Measurements from ENCODE around the gene LAMC1.

LAMC1 gene

GRCh38 chr1:183023146-183023600 is at the start of gene LAMC1:
LAMC1 (plus strand) TSS chr1:183023420; CDS start chr1:183023717, 297 bp downstream.
- peak; percentile 28 to 29 for DNase-seq

- DNase-seq, result no peak
Observed at GRCh38 chr1:182974506-182975191, 48.6 kb upstream of the LAMC1 start.

GRCh38 chr1:182977480-182977879 is 45.7 kb upstream of the LAMC1 start:
- DNase-seq, result no peak

GRCh38 chr1:182978151-182978853 is 44.9 kb upstream of the LAMC1 start:
- DNase-seq, result no peak

GRCh38 chr1:182984138-182984537 is 39.1 kb upstream of the LAMC1 start:
- DNase-seq, result no peak

- no peak for DNase-seq
Observed at GRCh38 chr1:182984621-182985020, 38.6 kb upstream of the LAMC1 start.

GRCh38 chr1:182985876-182986275 is 37.3 kb upstream of the LAMC1 start:
- DNase-seq, result no peak

- DNase-seq, result no peak
Observed at GRCh38 chr1:182990413-182991144, 32.6 kb upstream of the LAMC1 start.

- no peak for DNase-seq
Observed at GRCh38 chr1:182993746-182994145, 29.5 kb upstream of the LAMC1 start.

- peak; percentile 60 to 62 for DNase-seq
Observed at GRCh38 chr1:182995894-182996293, 27.3 kb upstream of the LAMC1 start.

- DNase-seq, result no peak
Observed at GRCh38 chr1:182996816-182997215, 26.4 kb upstream of the LAMC1 start.

GRCh38 chr1:182998482-182998881 is 24.7 kb upstream of the LAMC1 start:
- DNase-seq, result no peak

- no peak for DNase-seq
Observed at GRCh38 chr1:183000167-183000962, 22.9 kb upstream of the LAMC1 start.

GRCh38 chr1:183002267-183002666 is 21.0 kb upstream of the LAMC1 start:
- no peak for DNase-seq

GRCh38 chr1:183002797-183003196 is 20.4 kb upstream of the LAMC1 start:
- no peak for DNase-seq

- DNase-seq, result no peak
Observed at GRCh38 chr1:183003203-183003602, 20.0 kb upstream of the LAMC1 start.

GRCh38 chr1:183004141-183004540 is 19.1 kb upstream of the LAMC1 start:
- DNase-seq, result no peak

GRCh38 chr1:183011859-183012258 is 11.4 kb upstream of the LAMC1 start:
- DNase-seq, result no peak

- no peak for DNase-seq
Observed at GRCh38 chr1:183012301-183012994, 10.8 kb upstream of the LAMC1 start.

- DNase-seq, result no peak
Observed at GRCh38 chr1:183019139-183019740, 4.0 kb upstream of the LAMC1 start.

- DNase-seq, result no peak
Observed at GRCh38 chr1:183019860-183020259, 3.4 kb upstream of the LAMC1 start.
